Measurements from ENCODE around the gene KLRG1.

KLRG1 gene

GRCh38 chr12:9041321-9041720 lies 52.0 kb downstream of the KLRG1 start:
- WGBS, 2 experiments (ENCODE audit: insufficient coverage in 2 of 2): 67 to 100% methylated on average over 1 of the region's 1 CpG
- Histone ChIP-seq H3K4me3 (ENCODE audit: extremely low read depth, insufficient read depth, low read length, poor library complexity, severe bottlenecking) (no peak overlapping the region), H3K9me3 (ENCODE audit: control insufficient read depth, low read length) (no peaks in the 10 kb centered on the region), H3K36me3 (ENCODE audit: control insufficient read depth, insufficient read depth, low read length) (no peaks in the 10 kb centered on the region), H3K27ac (ENCODE audit: low read depth, low read length, severe bottlenecking) (no peak overlapping the region), H3K4me1 (ENCODE audit: control insufficient read depth, insufficient read depth, low read length, poor library complexity, severe bottlenecking) (no peaks in the 10 kb centered on the region)

- WGBS, 2 experiments (ENCODE audit: insufficient coverage in 2 of 2): 84 to 100% methylated on average over 1 to 2 of the region's 2 CpGs
These were observed 54.4 kb downstream of the KLRG1 start for GRCh38 chr12:9043766-9044165.

GRCh38 chr12:9047105-9047504 lies 57.8 kb downstream of the KLRG1 start:
- H3K4me1 ChIP-seq (ENCODE audit: control insufficient read depth, insufficient read depth, low read length, poor library complexity, severe bottlenecking): no peaks in the 10 kb centered on the region
- H3K9me3 ChIP-seq (ENCODE audit: control insufficient read depth, low read length): no peaks in the 10 kb centered on the region
- no peak overlapping the region for H3K27ac ChIP-seq (ENCODE audit: low read depth, low read length, severe bottlenecking)
- H3K36me3 ChIP-seq (ENCODE audit: control insufficient read depth, insufficient read depth, low read length): no peaks in the 10 kb centered on the region
- no peak overlapping the region for H3K4me3 ChIP-seq (ENCODE audit: extremely low read depth, insufficient read depth, low read length, poor library complexity, severe bottlenecking)
- WGBS, 2 experiments (ENCODE audit: insufficient coverage in 2 of 2): 60 to 100% methylated on average over 1 of the region's 1 CpG

More at GRCh38 chr12:9043766-9044165, 54.4 kb downstream of the KLRG1 start:
- Histone ChIP-seq H3K9me3 (ENCODE audit: control insufficient read depth, low read length) (no peaks in the 10 kb centered on the region), H3K4me1 (ENCODE audit: control insufficient read depth, insufficient read depth, low read length, poor library complexity, severe bottlenecking) (no peaks in the 10 kb centered on the region), H3K36me3 (ENCODE audit: control insufficient read depth, insufficient read depth, low read length) (no peaks in the 10 kb centered on the region), H3K27ac (ENCODE audit: low read depth, low read length, severe bottlenecking) (no peak overlapping the region), H3K4me3 (ENCODE audit: extremely low read depth, insufficient read depth, low read length, poor library complexity, severe bottlenecking) (no peak overlapping the region)

GRCh38 chr12:9048930-9049329 lies 59.6 kb downstream of the KLRG1 start:
- no peaks in the 10 kb centered on the region for H3K9me3 ChIP-seq (ENCODE audit: control insufficient read depth, low read length)
- no peaks in the 10 kb centered on the region for H3K4me1 ChIP-seq (ENCODE audit: control insufficient read depth, insufficient read depth, low read length, poor library complexity, severe bottlenecking)
- H3K27ac ChIP-seq (ENCODE audit: low read depth, low read length, severe bottlenecking): no peak overlapping the region
- WGBS, 2 experiments (ENCODE audit: insufficient coverage in 2 of 2): 75 to 100% methylated on average over 1 to 2 of the region's 2 CpGs
- no peak overlapping the region for H3K4me3 ChIP-seq (ENCODE audit: extremely low read depth, insufficient read depth, low read length, poor library complexity, severe bottlenecking)
- no peaks in the 10 kb centered on the region for H3K36me3 ChIP-seq (ENCODE audit: control insufficient read depth, insufficient read depth, low read length)

GRCh38 chr12:9049520-9050133 lies 60.3 kb downstream of the KLRG1 start:
- Histone ChIP-seq H3K36me3 (ENCODE audit: control insufficient read depth, insufficient read depth, low read length) (no peaks in the 10 kb centered on the region), H3K27ac (ENCODE audit: low read depth, low read length, severe bottlenecking) (no peak overlapping the region)

GRCh38 chr12:9050521-9051157 lies 61.3 kb downstream of the KLRG1 start:
- 88 to 96% methylated on average over 10 to 13 of the region's 15 CpGs for WGBS, 2 experiments (ENCODE audit: insufficient coverage in 2 of 2)
- no peaks in the 10 kb centered on the region for H3K4me1 ChIP-seq (ENCODE audit: control insufficient read depth, insufficient read depth, low read length, poor library complexity, severe bottlenecking)
- no peaks in the 10 kb centered on the region for H3K9me3 ChIP-seq (ENCODE audit: control insufficient read depth, low read length)
- H3K27ac ChIP-seq (ENCODE audit: low read depth, low read length, severe bottlenecking): no peak overlapping the region
- H3K4me3 ChIP-seq (ENCODE audit: extremely low read depth, insufficient read depth, low read length, poor library complexity, severe bottlenecking): no peak overlapping the region
- H3K36me3 ChIP-seq (ENCODE audit: control insufficient read depth, insufficient read depth, low read length): no peaks in the 10 kb centered on the region

More at GRCh38 chr12:9049520-9050133, 60.3 kb downstream of the KLRG1 start:
- no CpG with 5 or more reads among the region's 6 CpGs for WGBS, 2 experiments (ENCODE audit: insufficient coverage in 2 of 2)
- Histone ChIP-seq H3K9me3 (ENCODE audit: control insufficient read depth, low read length) (no peaks in the 10 kb centered on the region), H3K4me1 (ENCODE audit: control insufficient read depth, insufficient read depth, low read length, poor library complexity, severe bottlenecking) (no peaks in the 10 kb centered on the region), H3K4me3 (ENCODE audit: extremely low read depth, insufficient read depth, low read length, poor library complexity, severe bottlenecking) (no peak overlapping the region)

- WGBS, 2 experiments (ENCODE audit: insufficient coverage in 2 of 2): 92 to 97% methylated on average over 3 to 6 of the region's 6 CpGs
- no peaks in the 10 kb centered on the region for H3K36me3 ChIP-seq (ENCODE audit: control insufficient read depth, insufficient read depth, low read length)
- no peaks in the 10 kb centered on the region for H3K9me3 ChIP-seq (ENCODE audit: control insufficient read depth, low read length)
- H3K4me3 ChIP-seq (ENCODE audit: extremely low read depth, insufficient read depth, low read length, poor library complexity, severe bottlenecking): no peak overlapping the region
- no peaks in the 10 kb centered on the region for H3K4me1 ChIP-seq (ENCODE audit: control insufficient read depth, insufficient read depth, low read length, poor library complexity, severe bottlenecking)
- H3K27ac ChIP-seq (ENCODE audit: low read depth, low read length, severe bottlenecking): no peak overlapping the region
These were observed 61.8 kb downstream of the KLRG1 start for GRCh38 chr12:9051158-9051550.

GRCh38 chr12:9052610-9053009 lies 63.3 kb downstream of the KLRG1 start:
- no peak overlapping the region for H3K4me3 ChIP-seq (ENCODE audit: extremely low read depth, insufficient read depth, low read length, poor library complexity, severe bottlenecking)
- no peaks in the 10 kb centered on the region for H3K36me3 ChIP-seq (ENCODE audit: control insufficient read depth, insufficient read depth, low read length)
- no peak overlapping the region for H3K27ac ChIP-seq (ENCODE audit: low read depth, low read length, severe bottlenecking)
- H3K9me3 ChIP-seq (ENCODE audit: control insufficient read depth, low read length): no peaks in the 10 kb centered on the region
- no CpG with 5 or more reads among the region's 1 CpG for WGBS, 2 experiments (ENCODE audit: insufficient coverage in 2 of 2)
- H3K4me1 ChIP-seq (ENCODE audit: control insufficient read depth, insufficient read depth, low read length, poor library complexity, severe bottlenecking): no peaks in the 10 kb centered on the region
